Stimulated activated CD8-positive, alpha-beta memory T cell treated with anti-CD3 and anti-CD28 coated beads, Interleukin-4, amount 100 ng/mL, for 24 hours (primary cell): ENCODE data around the gene NEDD4.
A peak's percentile ranks its signal among the peaks of the same experiment; 100 is the strongest.
"Not testable (repeated sequence)": the region's sequence is repeated elsewhere in the genome, so short reads cannot be mapped to it uniquely, and the experiment has no call there.

Experiments used
- DNase-seq: peaks from one replicate; pipeline ENCODE4 v3.0.0-alpha.2; 2020; ENCODE audit warnings: low read depth

NEDD4 gene

GRCh38 chr15:55993111-55993803 lies at the start of gene NEDD4:
NEDD4 (minus strand) TSS chr15:55993612; CDS start chr15:55993555, 57 bp downstream.
- peak; percentile 66 for DNase-seq

- no peak for DNase-seq
These were observed 49.1 kb upstream of the NEDD4 start for GRCh38 chr15:56042498-56042897.

DNA sequence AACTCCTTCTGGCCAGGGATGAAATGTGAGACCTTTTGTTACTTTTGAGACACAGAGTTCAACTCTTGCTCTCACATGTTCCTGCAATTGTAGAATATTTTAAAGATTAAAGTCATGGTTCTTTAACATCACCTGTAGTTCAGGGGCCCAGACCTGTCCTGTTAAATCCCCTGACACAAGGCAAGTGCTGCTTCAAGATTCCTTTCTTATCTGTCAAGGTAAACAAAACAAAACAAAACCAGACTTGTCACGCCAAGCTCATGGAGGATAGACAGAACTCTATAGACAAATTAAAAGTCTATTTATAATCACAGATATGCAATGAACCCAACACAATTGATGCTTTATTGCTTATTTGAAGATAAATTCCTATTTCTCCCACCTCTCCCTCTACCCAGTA lies 48.6 kb upstream of the NEDD4 start:
- DNase-seq = no peak

DNA sequence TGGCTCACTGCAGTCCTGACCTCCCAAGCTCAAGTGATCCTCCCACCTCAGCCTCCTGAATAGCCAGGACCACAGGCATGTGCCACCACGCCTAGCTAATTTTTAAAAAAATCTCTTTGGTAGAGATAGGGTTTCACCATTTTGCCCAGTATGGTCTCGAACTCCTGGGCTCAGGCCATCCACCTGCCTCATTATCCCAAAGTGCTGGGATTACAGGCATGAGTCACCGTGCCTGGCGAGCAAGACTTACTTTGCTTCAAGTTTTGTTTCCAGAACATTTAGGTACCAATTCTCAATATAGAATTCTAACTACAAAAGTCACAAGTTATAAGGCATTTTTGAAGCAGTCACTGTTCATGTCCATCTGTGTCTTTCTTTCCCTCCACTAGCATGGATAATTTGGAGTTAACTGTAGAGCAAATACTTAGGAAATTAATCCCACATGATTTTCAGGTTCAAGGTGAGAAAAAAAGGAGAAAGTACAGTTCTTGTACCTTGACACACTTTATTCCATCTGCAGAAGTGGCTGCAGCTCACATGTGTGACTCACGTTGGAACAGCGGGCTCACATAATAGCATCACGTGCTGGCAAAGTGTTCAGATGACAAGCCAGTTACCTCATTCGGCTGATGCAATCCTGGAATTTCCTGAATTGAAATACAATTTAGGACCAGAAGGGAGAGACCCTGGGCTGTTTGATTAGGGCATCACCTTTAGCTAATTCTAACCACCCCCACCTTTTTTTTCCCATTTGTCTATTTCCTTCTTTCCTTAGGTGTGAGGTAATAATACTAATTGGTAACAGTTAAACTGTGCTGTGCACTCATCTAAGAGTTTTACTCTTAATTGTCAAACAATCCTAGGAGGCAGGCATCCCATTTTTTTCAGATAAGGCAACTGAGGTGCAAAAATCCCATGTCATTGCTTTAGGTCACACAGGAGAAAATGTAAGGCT lies 46.9 kb upstream of the NEDD4 start:
- no peak for DNase-seq

GRCh38 chr15:56038707-56039106 lies 45.3 kb upstream of the NEDD4 start:
- no peak for DNase-seq

GRCh38 chr15:56038015-56038414 lies 44.6 kb upstream of the NEDD4 start:
- DNase-seq = no peak

- no peak for DNase-seq
These were observed 43.2 kb upstream of the NEDD4 start for GRCh38 chr15:56036546-56037067.

GRCh38 chr15:56035166-56035565 lies 41.8 kb upstream of the NEDD4 start:
- DNase-seq = no peak

GRCh38 chr15:56034514-56034913 lies 41.1 kb upstream of the NEDD4 start:
- no peak for DNase-seq

DNA sequence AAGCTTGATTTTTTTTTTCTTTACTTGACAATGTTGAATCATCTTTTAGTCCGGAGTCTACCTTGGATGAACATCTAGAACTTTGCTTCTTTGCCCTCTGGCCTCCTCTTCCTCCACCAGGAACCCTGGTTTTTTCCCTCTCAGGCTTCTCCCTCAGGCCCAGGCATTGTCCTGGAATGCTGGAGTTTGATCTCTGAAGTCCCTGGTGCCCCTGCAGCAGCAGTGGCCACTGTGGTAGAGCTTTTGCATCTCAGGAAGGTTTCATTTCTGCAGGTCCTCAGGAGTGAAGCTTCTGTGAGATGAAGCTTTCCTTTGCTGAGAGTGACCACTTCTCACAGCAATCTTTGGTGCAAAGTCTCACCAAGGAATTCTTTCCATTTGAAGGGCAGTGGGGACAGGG lies 39.0 kb upstream of the NEDD4 start:
- DNase-seq = no peak

DNA sequence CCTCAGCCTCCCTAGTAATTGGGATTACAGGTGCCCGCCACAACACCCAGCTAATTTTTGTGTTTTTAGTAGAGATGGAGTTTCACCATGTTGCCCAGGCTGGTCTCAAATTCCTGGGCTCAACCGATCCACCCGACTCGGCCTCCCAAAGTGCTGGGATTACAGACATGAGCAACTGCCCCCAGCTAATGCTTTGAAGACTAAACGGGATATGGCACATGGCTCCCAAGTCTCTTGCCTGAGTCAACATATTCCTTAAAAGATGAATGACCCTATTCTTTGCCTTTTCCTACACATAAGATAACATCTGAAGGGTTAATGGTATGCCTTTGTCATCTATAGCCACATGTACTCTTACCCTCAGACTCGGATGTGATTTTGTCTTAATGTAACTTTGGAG lies 38.4 kb upstream of the NEDD4 start:
- DNase-seq = no peak

GRCh38 chr15:56031402-56031801 lies 38.0 kb upstream of the NEDD4 start:
- no peak for DNase-seq

GRCh38 chr15:56028430-56028829 lies 35.0 kb upstream of the NEDD4 start:
- no peak for DNase-seq

DNA sequence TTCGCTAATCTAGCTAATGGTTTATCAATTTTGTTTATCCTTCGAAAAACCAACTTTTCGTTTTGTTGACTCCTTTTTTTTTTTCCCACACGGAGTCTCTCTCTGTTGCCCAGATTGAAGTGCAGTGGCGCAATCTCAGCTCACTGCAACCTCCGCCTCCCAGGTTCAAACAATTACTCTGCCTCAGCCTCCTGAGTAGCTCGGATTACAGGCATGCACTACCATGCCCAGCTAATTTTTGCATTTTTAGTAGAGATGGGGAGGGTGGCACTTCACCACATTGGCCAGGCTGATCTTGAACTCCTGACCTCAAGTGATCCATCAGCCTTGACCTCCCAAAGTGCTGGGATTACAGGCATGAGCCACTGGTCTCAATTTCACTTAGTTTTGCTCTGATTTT lies 29.7 kb upstream of the NEDD4 start:
- not testable (repeated sequence) for DNase-seq

DNA sequence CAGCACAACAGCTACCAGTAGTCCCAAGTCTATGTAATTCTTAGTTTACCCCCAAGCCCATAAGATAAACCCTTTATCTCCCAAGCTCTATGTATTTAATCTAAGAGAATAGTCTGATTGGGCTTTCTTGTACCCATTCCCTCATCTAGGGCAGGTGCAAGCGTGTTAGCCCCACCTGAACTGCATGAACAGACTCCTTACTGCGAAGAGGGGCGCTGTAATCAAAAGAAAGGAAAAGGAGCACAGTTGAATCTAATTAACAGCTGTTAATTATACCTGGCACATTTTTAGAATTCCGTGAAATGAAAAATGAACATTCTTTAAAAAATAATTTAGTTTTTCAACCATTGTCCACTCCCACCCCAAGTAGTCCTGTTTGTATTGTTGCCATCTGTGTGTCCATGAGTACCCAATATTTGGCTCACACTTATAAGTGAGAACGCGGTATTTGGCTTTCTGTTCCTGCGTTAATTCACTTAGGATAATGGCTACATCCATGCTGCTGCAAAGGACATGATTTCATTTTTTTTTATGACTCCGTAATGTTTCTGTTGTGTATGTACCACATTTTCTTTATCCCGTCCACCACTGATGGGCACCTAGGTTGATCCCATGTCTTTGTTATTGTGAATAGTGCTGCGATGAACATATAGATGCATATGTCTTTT lies 26.5 kb upstream of the NEDD4 start:
- no peak for DNase-seq

GRCh38 chr15:56019060-56019793 lies 25.8 kb upstream of the NEDD4 start:
- DNase-seq = no peak

DNA sequence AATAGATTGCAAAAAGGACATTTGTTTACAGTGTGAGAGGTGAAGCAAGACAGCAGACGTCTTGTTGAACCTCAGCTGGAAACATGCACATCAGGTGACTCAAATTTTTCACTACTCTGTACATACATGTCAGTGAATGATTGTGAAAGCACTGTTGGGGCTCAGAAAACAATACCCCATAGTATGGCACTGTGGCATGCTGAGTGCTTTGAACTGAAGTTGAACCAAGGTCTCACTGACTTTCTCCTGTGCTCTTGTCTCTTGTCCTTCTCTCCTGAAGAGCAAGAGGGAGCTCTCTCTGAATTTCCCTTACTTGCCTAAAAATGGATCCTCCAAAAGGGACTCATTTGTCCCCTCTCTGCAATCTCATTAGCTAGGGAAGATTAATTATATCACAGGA lies 24.5 kb upstream of the NEDD4 start:
- DNase-seq = no peak

GRCh38 chr15:56017511-56017910 lies 24.1 kb upstream of the NEDD4 start:
- DNase-seq = no peak

DNA sequence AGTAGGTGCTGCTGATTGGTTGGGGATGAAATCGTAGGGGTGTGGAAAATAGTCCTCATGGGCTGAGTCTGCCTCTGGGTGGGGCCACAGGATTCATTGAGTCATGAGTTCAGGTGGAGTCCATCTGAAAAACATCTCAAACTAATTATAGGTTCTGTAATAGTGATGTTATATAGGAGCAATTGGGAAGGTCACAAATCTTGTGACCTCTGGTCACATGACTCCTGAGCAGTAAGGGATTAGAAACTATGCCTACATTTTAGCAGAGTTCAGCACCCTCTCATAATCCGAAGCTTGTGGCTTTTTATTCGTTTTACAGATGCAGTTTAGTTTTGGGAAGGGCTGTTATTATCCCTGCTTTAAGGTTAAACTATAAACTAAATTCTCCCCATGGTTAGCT lies 22.9 kb upstream of the NEDD4 start:
- no peak for DNase-seq

GRCh38 chr15:56014677-56015076 lies 21.3 kb upstream of the NEDD4 start:
- no peak for DNase-seq

- DNase-seq = not testable (repeated sequence)
These were observed 13.6 kb upstream of the NEDD4 start for GRCh38 chr15:56007053-56007452.

- not testable (repeated sequence) for DNase-seq
These were observed 13.0 kb upstream of the NEDD4 start for GRCh38 chr15:56006371-56006770.
